Epithelial cell of prostate (primary cell): Measurements from ENCODE around the gene HEYL.

ENCODE experiments used
- DNase-seq: peaks from one replicate; pipeline ENCODE4 v3.0.0-alpha.2; 2011; ENCODE audit warnings: low read depth, low spot score
- H3K27ac ChIP-seq: fragments of 450-650 bp; 2 replicates; pipeline ENCODE4 v1.5.1; 2017; ENCODE audit warnings: mild to moderate bottlenecking

The HEYL gene

DNA sequence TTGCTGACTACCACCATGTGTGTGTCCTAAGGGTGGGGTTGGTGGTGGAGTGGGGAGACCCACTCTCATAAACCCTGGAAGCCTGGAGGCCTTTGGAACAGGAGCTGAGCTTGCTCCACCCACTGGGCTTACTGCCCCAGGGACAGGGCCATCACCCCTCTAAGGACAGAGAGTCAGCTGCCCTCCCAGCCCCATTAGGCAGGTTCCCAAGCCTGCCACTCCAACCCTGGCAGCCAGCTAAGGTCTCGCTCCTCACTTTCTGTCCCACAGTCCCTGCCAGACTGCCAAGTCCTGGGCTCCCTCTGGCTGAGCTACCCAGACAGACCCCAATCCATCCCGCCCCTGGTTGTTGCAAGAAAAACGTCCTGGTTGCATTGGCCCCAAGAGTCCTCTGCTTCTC is 28.7 kb upstream of the HEYL start:
- no peak overlapping the region for H3K27ac ChIP-seq
- DNase-seq, result no peak

DNA sequence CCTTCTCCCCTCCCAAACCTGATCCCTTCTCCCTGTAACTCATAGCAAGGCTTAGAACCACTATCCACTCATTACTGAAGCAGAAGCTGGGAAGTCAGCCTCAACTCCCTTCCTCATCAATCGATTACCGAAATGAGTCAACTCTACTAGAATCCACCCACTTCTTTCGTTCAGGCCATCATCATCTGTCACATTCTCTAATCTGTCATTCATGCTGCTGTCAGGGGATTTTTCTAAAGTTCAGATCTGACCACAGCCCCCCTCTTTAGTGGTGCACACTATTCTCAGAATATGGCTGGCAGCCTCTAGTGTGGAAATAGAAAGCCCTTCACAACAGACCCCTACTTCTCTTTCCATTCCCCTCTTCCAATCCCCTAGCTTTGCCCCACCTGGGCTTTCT is 27.3 kb upstream of the HEYL start:
- no peak for DNase-seq
- no peak overlapping the region for H3K27ac ChIP-seq

DNA sequence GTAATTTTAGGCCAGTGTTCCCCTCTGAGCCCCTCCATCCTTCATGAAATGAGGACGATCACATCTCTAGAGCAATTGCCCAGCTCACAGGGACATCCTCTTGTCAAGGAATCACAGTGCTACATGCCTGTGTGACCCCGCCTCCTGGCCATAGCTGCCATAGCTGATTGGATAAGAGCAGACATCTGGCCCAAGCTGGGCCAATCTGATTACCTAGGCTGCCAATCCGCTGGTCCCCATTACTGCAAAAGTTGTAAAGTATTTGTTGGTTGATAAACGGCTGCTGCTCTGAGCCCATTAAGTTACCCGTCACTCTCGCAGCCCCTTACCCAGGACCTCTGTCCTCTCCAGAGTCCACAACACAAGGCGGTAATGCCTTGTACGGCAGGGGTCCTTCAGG is 24.1 kb upstream of the HEYL start:
- H3K27ac ChIP-seq, result no peak overlapping the region
- DNase-seq, result no peak

DNA sequence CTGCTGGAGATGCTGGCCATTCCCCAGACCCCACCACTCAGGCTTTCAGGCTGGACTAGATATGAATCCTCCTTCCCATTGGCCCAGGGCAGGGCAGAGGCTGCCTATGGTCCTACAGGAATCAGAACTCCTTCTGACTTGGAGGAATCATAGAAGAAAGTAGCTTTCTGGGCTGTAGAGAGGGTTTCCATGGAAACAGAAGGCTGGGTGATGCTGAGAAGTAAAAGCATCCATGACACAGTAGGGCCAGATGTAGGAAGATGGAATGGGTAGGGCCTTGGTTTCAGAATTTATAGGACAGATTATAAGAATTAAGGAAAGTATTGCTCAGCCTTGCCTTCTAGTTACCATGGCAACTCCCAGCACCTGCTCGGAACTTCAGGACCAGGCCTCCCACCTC is 23.4 kb upstream of the HEYL start:
- no peak for DNase-seq
- H3K27ac ChIP-seq, result no peak overlapping the region

DNA sequence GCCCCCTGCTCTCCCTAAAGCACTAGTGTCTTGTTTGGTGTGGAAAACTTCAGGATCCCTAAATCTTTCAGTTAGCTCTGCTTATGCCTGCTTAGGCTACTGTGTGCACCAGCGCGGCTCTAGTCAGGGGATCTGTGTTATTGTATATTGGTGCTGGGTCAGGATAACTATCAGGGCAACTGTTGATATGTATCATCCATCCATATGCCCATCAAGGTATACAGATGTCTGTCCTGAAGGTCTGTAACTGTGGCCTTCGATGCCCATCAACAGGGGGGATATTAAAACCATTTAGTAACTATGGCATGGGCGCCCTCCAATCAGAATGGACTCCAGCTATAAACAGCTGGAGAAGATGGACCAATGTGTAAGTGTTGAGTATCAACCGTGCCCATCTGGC is 20.1 kb upstream of the HEYL start:
- no peak for DNase-seq
- H3K27ac ChIP-seq, result no peak overlapping the region

DNA sequence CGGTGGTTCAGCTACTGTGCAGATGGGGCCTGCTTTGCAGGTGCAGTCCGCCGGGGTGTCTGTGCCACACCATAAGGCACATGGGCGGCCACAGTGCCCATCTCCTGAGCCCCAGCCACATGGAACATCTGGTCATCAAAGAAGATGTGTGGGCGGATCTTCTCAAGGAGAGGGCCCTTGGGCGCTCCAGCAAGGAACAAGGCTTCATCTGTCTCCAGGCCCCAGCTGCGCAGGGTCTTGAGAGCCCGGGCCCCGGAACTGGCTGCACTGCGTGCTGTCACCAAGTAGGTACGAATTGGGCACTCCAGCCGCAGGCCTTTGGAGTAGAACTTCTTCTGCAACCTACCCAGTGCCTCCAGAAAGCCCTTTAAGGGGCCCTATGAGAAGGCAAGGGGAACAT is 19.7 kb upstream of the HEYL start:
- DNase-seq, result no peak
- H3K27ac ChIP-seq, result no peak overlapping the region

DNA sequence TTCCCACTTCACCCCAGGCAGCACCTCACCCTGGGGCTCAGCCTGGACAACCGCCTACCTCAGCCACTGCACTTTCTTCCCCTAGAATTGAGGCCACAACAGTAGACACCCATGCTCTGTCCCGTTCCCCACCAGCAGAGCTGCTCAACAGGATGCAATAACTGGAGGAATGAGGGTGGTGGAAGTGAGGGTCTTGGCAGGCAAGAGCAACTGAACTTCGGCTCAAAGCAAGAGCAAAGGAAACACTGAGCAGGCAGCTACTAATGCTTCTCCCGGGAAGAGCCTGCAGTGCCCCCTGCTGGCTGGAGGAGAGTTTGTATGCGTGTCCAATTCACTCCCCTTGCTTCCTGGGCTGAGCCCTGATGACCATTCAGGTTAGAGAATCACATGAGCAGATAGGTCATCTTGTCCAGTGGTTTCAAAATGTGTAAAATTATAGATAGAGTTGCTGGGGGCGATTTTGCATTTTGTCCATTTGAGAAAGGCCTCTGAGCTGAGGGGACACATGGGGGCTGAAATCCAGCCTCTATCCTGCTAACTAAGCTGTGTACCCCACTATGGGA is 18.6 kb upstream of the HEYL start:
- DNase-seq, result no peak
- no peak overlapping the region for H3K27ac ChIP-seq

DNA sequence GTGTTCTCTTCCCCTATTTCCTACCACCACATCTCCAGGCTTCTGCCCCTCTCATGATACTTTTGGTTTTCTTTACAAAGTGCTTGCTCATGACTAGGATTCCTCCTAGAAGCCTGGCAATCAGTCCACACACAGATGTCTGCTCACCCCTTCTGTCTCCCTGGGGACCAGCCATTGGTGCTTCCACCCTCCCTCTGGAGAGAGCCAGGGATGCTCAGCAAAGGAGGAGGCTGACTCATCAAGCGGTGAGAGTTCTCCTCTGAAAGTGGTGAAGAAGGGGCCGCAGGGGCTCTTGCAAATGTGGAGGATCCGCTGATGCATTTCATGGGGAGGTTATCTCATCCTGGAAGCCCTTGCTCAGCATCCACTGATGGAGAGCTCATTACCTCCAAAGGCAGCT is 18.0 kb upstream of the HEYL start:
- H3K27ac ChIP-seq, result no peak overlapping the region
- no peak for DNase-seq

DNA sequence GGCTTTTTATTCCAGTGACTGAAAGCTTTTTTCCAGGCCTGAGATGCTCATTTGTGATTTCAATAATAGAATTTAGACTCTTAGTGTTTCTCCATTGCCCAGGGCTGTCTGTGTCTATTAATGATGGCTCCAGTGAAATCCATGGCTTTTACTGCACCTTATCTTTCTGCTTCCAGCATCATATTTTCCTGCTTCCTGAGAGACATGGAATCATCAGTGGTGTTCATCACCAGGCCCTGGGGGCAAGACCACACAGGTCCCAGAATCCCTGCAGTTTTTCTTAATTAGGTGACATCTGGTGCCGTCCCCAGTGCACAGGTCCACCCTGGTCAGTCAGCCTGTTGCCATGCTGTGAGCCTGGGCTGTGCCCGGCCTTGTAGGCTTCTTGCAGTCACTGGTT is 16.9 kb upstream of the HEYL start:
- H3K27ac ChIP-seq, result no peak overlapping the region
- no peak for DNase-seq

DNA sequence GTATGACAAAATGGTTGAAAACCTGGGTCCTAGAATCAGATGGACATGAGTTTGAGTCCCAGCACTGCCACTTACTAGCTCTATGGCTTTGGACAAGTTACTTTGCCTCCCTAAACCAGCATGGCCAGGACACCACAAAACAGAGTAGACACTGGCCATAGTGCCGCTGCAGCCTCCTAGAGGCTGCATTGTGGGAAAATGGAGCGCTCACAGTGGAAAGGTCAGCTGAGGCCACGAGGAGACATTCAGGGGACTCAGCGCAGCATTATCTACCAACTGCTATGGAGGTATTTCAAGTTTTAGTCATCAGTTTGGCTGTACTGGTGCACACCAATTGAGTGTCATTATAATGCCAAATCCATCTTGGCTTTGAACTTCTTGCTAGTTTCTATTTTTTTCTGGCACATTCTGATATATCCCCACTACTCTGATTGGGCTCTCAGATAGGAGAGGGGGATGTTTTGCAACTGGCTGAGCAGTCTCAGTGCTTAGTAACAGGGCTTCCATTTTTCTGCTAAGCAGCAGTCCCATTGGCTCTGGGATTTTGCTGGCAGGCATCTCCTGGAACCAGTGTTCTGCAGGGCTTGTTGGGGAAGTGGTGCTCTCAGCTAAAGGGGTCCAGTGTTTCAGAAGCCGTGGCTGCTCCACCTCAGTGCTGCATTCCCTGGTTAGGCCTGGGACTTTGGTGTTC is 16.3 kb upstream of the HEYL start:
- DNase-seq, result no peak
- no peak overlapping the region for H3K27ac ChIP-seq

DNA sequence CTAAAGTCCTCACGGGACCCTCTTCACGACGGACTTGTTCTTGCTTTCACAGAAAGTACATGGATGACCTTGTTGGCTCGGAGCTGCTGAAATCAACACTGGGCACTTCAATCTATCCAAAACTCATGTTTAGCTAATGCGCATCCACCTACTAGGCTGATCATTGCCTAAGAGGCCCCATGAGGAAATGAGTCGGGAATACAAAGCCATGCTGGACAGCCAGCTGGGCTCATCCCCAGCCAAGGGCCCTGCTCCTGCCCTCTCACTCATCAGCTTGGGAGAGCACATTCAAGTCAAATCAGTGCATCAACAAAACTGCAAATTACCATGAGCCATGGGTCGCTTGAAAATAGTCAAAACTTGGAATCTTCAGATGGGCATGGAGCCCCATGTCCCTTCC is 14.8 kb upstream of the HEYL start:
- peak overlapping the region; percentile 58 for H3K27ac ChIP-seq
- no peak for DNase-seq

DNA sequence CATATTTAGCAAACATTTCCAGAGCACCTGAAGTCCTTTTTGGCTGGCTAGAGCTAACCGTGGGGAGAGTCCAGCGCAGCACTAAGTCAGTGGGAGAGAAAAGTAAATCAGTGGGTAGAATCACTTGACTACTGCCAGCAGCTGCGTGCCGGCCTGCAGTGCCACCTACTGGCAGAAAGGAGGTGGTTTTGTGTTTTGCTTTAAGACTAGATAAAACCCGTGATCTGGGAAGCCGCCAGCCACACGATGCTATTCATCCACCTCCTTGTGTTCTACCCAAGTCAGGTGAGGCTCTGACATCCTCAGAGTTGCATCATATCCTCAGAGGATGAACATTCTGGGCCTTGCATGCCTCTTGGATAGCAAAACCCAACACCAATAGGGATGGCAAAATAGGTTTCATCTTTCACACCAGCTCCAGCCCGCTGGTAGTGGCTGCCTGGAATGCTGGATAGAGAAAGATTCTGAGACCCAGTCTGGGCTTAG is 14.1 kb upstream of the HEYL start:
- DNase-seq, result peak; percentile 78
- H3K27ac ChIP-seq, result peak overlapping the region; percentile 58

DNA sequence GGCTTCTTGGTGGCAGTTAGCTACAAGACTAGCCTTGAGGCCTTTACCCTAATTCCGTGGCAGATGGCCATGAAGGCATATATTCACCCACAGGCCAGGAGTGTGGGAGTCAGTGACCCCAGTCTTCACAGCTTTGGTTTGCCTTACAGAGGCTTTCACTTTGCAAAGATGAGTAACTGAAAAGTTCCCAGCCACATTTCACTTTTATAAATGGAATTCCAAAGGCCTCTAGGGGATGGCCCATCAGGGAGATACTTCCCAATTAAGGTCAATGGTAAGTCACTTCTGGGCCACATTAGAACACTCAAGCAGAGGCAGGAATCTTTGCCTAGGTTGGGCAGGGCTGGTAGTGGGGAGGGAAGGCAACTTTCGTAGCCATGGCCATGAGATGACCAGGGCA is 13.1 kb upstream of the HEYL start:
- no peak for DNase-seq
- no peak overlapping the region for H3K27ac ChIP-seq

DNA sequence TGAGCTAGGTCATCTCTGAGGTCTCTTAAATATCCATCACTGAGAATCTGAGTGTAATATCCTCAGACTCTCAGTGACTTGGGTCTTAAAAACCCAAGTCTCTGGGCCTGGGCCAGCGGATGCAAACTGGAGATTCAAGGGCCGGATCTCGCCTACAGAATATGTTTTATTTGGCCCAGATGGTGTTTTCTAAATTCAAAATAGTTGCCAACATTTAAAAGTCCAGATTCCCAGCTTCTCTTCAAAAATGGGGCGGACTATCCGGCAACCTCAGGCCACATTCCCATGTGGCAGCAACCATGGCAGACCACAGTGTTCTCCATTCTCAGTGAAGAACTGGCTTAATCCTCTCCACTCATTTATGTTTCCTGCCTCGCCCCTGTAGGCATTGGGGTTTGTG is 12.7 kb upstream of the HEYL start:
- no peak for DNase-seq
- no peak overlapping the region for H3K27ac ChIP-seq

DNA sequence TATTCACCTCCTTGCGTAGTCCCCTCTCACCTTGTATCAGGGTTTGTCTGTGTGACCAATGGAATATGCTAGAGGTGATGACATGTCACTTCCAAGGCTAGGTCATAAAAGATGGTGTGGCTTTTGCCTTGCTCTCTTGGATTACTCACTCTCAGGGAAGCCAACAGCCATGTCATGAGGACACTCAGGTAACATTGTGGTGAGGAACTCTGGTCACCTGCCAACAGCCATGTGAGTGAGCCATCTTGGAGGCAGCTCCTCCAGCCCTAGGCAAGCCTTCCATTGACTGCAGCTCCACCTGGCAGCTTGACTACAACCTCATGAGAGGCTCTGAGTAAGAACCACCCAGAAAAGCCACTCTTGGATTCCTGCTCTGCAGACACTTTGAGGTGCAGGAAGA is 11.0 kb upstream of the HEYL start:
- peak; percentile 37 for DNase-seq
- H3K27ac ChIP-seq, result no peak overlapping the region

DNA sequence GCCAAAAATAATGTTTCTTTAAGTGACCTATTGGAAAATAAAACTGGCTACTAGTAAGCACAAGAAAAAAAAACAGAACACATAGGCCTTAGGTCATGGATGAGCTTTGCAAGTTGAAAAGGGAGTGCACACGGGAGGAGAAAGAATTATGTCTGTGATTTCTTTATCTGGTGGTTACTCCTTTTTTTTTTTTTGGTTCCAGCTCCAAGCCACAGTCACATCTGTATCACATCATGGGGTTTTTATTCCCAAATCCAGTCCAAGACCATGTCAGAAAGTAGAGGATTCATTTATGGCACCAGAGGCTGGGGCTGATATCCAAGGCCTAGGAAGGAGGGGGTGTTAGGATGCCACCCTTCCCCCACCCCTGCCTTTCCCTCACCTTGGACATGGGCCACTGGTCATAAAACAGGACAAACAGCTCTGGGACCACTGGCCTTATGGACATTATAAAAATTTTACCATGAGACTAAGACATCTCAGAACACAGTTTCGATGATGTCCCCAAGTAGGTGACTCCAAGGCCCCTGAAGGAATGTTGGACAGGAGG is 10.3 kb upstream of the HEYL start:
- no peak for DNase-seq
- H3K27ac ChIP-seq, result no peak overlapping the region

DNA sequence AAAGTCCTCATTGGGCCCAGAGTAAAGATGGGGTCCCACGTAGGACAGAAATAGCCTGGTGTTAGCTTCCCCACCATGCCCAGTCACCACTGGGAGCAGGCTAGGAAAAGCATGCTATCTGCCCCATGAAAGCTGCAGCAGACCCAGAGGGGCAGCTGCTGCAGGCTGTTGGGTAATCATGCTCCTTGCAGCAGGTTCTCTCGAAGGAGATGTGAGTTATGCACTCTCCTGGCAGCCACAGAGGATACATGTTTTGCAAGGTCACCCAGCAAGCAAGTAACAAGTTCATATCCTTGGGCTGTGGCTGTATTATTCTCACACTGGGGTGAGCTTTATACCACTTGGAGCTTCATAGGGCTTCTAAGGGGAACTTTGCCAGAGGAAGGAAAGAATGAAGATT is 9.1 kb upstream of the HEYL start:
- DNase-seq, result no peak
- no peak overlapping the region for H3K27ac ChIP-seq

DNA sequence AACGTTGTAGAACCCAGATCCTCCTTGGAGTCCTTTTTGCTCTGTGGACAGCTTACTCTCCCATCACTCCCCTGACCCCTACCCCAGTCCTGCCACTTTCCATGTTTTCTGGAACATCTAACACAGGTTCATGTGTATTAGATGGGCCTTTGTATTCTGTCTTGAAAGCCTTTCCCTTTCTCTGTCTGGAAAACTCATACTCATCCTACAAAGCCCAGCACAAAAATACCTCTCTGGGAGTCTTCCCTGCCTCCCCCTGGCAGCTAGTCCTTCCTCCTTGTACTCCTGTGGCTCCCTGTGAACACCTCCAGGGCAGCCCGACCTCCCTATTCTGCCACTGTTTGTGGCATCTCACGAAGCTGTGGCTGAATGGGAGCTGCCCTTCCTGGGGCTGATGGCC is 7.8 kb upstream of the HEYL start:
- DNase-seq, result no peak
- no peak overlapping the region for H3K27ac ChIP-seq

DNA sequence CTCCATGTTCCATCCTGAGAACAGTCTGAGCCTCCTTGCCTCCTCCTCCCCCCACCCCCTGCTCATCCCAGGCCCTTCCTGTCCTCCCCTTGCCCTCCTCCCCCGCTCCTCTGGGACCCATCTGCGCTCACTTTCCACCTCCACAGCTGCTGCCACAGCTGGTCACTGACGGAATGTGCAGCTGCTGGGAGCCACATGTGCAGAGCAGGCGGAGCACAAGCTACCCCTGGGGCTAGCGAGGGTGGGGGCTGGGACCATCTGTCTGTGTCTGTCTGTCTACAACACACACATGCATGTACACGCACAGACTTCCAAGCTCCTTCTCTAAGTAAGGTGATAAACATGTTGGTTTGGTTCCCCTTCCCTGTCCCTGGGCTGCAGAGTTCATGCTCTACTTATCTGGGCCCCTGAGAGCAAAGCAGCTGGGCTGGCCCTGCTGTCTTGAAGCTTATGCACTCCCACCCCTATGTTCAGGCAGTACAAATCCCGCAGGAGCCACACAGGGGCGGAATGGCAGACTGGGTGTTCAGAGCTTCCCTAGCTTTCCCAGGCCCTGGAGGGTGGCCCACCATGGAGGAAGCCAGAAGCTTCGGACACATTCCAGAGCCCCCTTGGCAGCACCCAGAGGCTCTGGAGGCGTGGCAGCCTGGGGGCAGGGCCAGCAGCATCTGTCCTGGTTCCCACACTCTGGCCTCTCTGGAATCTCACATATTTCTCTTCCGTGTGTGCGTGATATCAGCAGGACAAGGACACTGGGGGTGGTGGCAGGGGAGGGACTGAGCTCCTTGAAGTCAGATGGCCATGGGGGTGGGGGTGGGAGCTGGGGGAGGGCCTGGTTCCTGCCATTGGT is 7.0 kb upstream of the HEYL start:
- H3K27ac ChIP-seq, result no peak overlapping the region
- no peak for DNase-seq

DNA sequence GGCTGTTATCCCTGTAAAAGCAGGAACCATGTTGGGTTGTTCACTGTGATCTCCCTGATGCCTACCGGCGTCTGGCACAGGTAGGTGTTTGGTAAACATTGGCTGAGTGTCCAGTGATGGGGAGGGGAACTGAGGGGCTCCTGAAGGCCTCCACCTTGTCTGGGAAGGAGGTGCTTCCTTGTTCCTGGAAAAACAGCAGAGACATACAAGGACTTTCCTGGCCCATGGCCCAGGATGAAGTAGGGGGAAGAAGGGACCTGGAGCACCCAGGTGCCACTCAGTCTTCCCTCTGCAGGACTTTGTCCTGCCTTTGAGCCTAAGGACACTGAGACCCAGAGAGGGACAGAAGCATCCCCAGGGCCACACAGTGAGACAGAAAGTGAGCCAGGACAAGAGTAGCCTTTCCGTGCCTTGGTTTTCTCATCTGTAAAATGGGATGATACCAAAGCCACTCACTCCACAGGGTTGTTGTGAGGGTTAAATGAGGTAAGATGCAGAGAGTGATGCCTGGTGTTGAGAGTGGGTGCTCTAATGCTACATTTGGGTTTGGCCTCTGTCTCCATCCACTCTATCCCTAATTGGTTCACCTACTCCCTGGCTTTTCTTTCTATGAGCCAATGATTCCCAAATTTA is 6.1 kb upstream of the HEYL start:
- DNase-seq, result no peak
- no peak overlapping the region for H3K27ac ChIP-seq

DNA sequence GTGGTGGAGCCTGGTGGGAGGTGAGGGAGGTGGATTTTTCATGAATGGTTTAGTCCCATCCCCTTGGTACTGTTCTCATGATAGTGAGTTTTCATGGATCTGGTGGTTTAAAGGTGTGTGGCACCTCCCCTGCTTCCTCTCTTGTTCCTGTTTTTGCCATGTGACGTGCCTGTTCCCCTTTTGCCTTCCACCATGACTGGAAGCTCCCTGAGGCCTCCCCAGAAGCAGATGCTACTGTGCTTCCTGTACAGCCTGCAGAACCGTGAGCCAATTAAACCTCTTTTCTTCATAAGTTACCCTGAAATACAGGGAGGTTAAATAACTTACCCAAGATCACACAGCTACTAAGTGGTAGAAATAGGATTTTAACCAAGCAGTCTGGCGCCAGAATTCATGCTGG is 4.3 kb upstream of the HEYL start:
- no peak for DNase-seq
- H3K27ac ChIP-seq, result no peak overlapping the region
